Mucosa of gallbladder (tissue), 1 donor: ENCODE data around the gene CCDC63. TPM values are rescaled to one million over a fixed set of nuclear protein-coding genes. Genes with fewer than 3 reads are reported as not detected.

Experiments
- DNase-seq: peaks from one replicate; pipeline ENCODE4 v3.0.0-alpha.2; 2020; ENCODE audit warnings: low spot score
- total RNA-seq: library from RNA; stranded (reverse); gene quantifications from one replicate; pipeline ENCODE4 v1.2.1, GENCODE V29; 2021
- donor health status: DM: no; HTN: no; CAD: no.

The CCDC63 gene
- total RNA-seq, 1 donor from 2014 or later, result not detected

GRCh38 chr12:110885152-110885840 lies 38.5 kb downstream of the CCDC63 start:
- DNase-seq, result no peak

- no peak for DNase-seq
Measured at GRCh38 chr12:110888256-110888991, 41.6 kb downstream of the CCDC63 start.

- DNase-seq, result no peak
Measured at GRCh38 chr12:110889361-110889760, 42.6 kb downstream of the CCDC63 start.

GRCh38 chr12:110893956-110894355 lies 47.2 kb downstream of the CCDC63 start:
- no peak for DNase-seq

- no peak for DNase-seq
Measured at GRCh38 chr12:110896559-110896958, 49.8 kb downstream of the CCDC63 start.

- no peak for DNase-seq
Measured at GRCh38 chr12:110901401-110901800, 54.6 kb downstream of the CCDC63 start.

- DNase-seq, result no peak
Measured at GRCh38 chr12:110903511-110903910, 56.7 kb downstream of the CCDC63 start.

GRCh38 chr12:110906083-110906482 lies 59.3 kb downstream of the CCDC63 start:
- no peak for DNase-seq

GRCh38 chr12:110906516-110906915 lies 59.7 kb downstream of the CCDC63 start:
- DNase-seq, result no peak

GRCh38 chr12:110906985-110907384 lies 60.2 kb downstream of the CCDC63 start:
- DNase-seq, result no peak

- no peak for DNase-seq
Measured at GRCh38 chr12:110907583-110907982, 60.8 kb downstream of the CCDC63 start.

- DNase-seq, result no peak
Measured at GRCh38 chr12:110908377-110909152, 61.8 kb downstream of the CCDC63 start.

- no peak for DNase-seq
Measured at GRCh38 chr12:110912263-110912662, 65.5 kb downstream of the CCDC63 start.

GRCh38 chr12:110913119-110914056 lies 66.6 kb downstream of the CCDC63 start:
- no peak for DNase-seq

GRCh38 chr12:110916295-110916875 lies 69.6 kb downstream of the CCDC63 start:
- DNase-seq, result no peak

- DNase-seq, result no peak
Measured at GRCh38 chr12:110917467-110917866, 70.7 kb downstream of the CCDC63 start.

GRCh38 chr12:110917961-110918360 lies 71.2 kb downstream of the CCDC63 start:
- DNase-seq, result no peak

GRCh38 chr12:110919720-110920119 lies 72.9 kb downstream of the CCDC63 start:
- DNase-seq, result no peak

- DNase-seq, result no peak
Measured at GRCh38 chr12:110920324-110920910, 73.6 kb downstream of the CCDC63 start, which contains the start of gene MYL2. MYL2 (minus strand) TSS chr12:110920579; CDS start chr12:110920529, 50 bp downstream.

GRCh38 chr12:110921262-110921661 lies 74.5 kb downstream of the CCDC63 start:
- no peak for DNase-seq

GRCh38 chr12:110922652-110923051 lies 75.9 kb downstream of the CCDC63 start:
- no peak for DNase-seq
